Activated CD8-positive, alpha-beta memory T cell treated with anti-CD3 and anti-CD28 coated beads, Interleukin-2, amount 10 ng/mL, durations not matched to agents 7 days and 5 days (primary cell): ENCODE results near the gene FXYD1. TPM values are rescaled to one million over a fixed set of nuclear protein-coding genes. Genes with fewer than 3 reads are reported as not detected.
A peak's percentile ranks its signal among the peaks of the same experiment; 100 is the strongest.

Experiments used
- ATAC-seq: fragments of 150-1000 bp; cut with Tn5 transposase; one replicate; pipeline ENCODE4 v1.10.0; 2021; ENCODE audit warnings: moderate library complexity
- CTCF ChIA-PET: fragments of 350-600 bp; sonication (Branson Sonifier 250); formaldehyde crosslinking; loops from one replicate; lab custom pipeline; 2021; ENCODE audit warnings: antibody characterized with exemption; lab: Charles Lee
- DNase-seq: peaks from one replicate; pipeline ENCODE4 v3.0.0-alpha.2; 2020
- H3K27ac Mint-ChIP-seq: one replicate; pipeline ENCODE4 v1.8.0; 2021; ENCODE audit warnings: mild to moderate bottlenecking, mixed read lengths
- H3K27me3 Mint-ChIP-seq: one replicate; pipeline ENCODE4 v1.8.0; 2021; ENCODE audit warnings: mixed read lengths
- H3K36me3 Mint-ChIP-seq: one replicate; pipeline ENCODE4 v1.8.0; 2021; ENCODE audit warnings: mild to moderate bottlenecking, mixed read lengths
- H3K4me1 Mint-ChIP-seq: one replicate; pipeline ENCODE4 v1.8.0; 2021; ENCODE audit warnings: mixed read lengths
- H3K4me3 Mint-ChIP-seq: one replicate; pipeline ENCODE4 v1.8.0; 2021; ENCODE audit warnings: mild to moderate bottlenecking, moderate library complexity, mixed read lengths
- H3K9me3 Mint-ChIP-seq: one replicate; pipeline ENCODE4 v1.8.0; 2022; ENCODE audit warnings: low read depth, mixed read lengths
- total RNA-seq, 2 experiments: library from RNA; stranded (reverse); gene quantifications; one replicate each; pipeline ENCODE4 v1.2.3, GENCODE V29; 2021

FXYD1 gene
- total RNA-seq, 2 experiments from 2014 or later = 0.61 TPM; not detected in 1

- H3K4me1 Mint-ChIP-seq = peaks cover 3% of the 10 kb centered on the region
- H3K4me3 Mint-ChIP-seq = no peak overlapping the region
- ATAC-seq (no peak), DNase-seq (no peak)
- CTCF ChIA-PET = no interaction called here
- H3K27me3 Mint-ChIP-seq = no peaks in the 10 kb centered on the region
- no peaks in the 10 kb centered on the region for H3K9me3 Mint-ChIP-seq
- no peak overlapping the region for H3K27ac Mint-ChIP-seq
- H3K36me3 Mint-ChIP-seq = no peaks in the 10 kb centered on the region
These were observed 25.5 kb upstream of the FXYD1 start for GRCh38 chr19:35112995-35113688.

GRCh38 chr19:35114353-35115176, 24.1 kb upstream of the FXYD1 start:
- Mint-ChIP-seq H3K27me3 (no peaks in the 10 kb centered on the region), H3K36me3 (no peaks in the 10 kb centered on the region), H3K4me3 (no peak overlapping the region), H3K9me3 (no peaks in the 10 kb centered on the region), H3K27ac (no peak overlapping the region), H3K4me1 (peaks cover 3% of the 10 kb centered on the region)
- CTCF ChIA-PET = interaction anchor here (0.6 to 2.5 kb wide), 13 partner anchors 13 to 348 kb away, joined by 3 to 14 read pairs (median 3); partner anchors contain the start of gene LGI4
- DNase-seq (peak; percentile 65), ATAC-seq (peak; percentile 75)

- Mint-ChIP-seq H3K4me3 (no peak within 1 kb of the TSS), H3K27ac (no peak within 1 kb of the TSS), H3K4me1 (peaks cover 3% of the 10 kb centered on the region), H3K9me3 (no peaks in the 10 kb centered on the region), H3K27me3 (no peaks in the 10 kb centered on the region), H3K36me3 (no peaks in the 10 kb centered on the region)
- CTCF ChIA-PET = interaction anchor here (0.6 to 2.5 kb wide), 12 partner anchors 12 to 143 kb away, joined by 3 to 14 read pairs (median 3); partner anchors contain the start of gene LGI4
- DNase-seq (no peak), ATAC-seq (no peak)
These were observed 23.3 kb upstream of the FXYD1 start, which contains the start of gene FXYD3 for GRCh38 chr19:35115177-35115951. Gene FXYD3 (plus strand): TSS chr19:35115823. CDS start chr19:35119377, 3,554 bp downstream.

GRCh38 chr19:35116072-35116801, 22.4 kb upstream of the FXYD1 start:
- Mint-ChIP-seq H3K27me3 (no peaks in the 10 kb centered on the region), H3K4me1 (peaks cover 3% of the 10 kb centered on the region), H3K9me3 (no peaks in the 10 kb centered on the region), H3K27ac (no peak overlapping the region), H3K4me3 (no peak overlapping the region), H3K36me3 (no peaks in the 10 kb centered on the region)
- ATAC-seq (no peak), DNase-seq (no peak)
- CTCF ChIA-PET = interaction anchor here (1.4 to 3.5 kb wide), 6 partner anchors 19 to 72 kb away, joined by 3 to 14 read pairs (median 5); partner anchors contain the start of gene LGI4

GRCh38 chr19:35117116-35117515, 21.5 kb upstream of the FXYD1 start:
- Mint-ChIP-seq H3K9me3 (no peaks in the 10 kb centered on the region), H3K27ac (no peak overlapping the region), H3K36me3 (no peaks in the 10 kb centered on the region), H3K4me1 (peaks cover 3% of the 10 kb centered on the region), H3K4me3 (no peak overlapping the region), H3K27me3 (no peaks in the 10 kb centered on the region)
- no peak for ATAC-seq
- CTCF ChIA-PET = interaction anchor here (1.4 to 3.5 kb wide), 3 partner anchors 19 to 73 kb away, joined by 3 to 13 read pairs (median 6); partner anchors contain the start of gene LGI4
- no peak for DNase-seq

- H3K4me3 Mint-ChIP-seq = no peak overlapping the region
- no peaks in the 10 kb centered on the region for H3K36me3 Mint-ChIP-seq
- ATAC-seq (no peak), DNase-seq (no peak)
- CTCF ChIA-PET = interaction anchor here (1.4 to 3.5 kb wide), 3 partner anchors 18 to 73 kb away, joined by 3 to 13 read pairs (median 6); partner anchors contain the start of gene LGI4
- no peak overlapping the region for H3K27ac Mint-ChIP-seq
- no peaks in the 10 kb centered on the region for H3K9me3 Mint-ChIP-seq
- H3K4me1 Mint-ChIP-seq = peaks cover 3% of the 10 kb centered on the region
- no peaks in the 10 kb centered on the region for H3K27me3 Mint-ChIP-seq
These were observed 20.8 kb upstream of the FXYD1 start for GRCh38 chr19:35117799-35118198.

- DNase-seq (no peak), ATAC-seq (no peak)
- Mint-ChIP-seq H3K4me1 (peaks cover 3% of the 10 kb centered on the region), H3K27ac (no peak overlapping the region), H3K9me3 (no peaks in the 10 kb centered on the region), H3K27me3 (no peaks in the 10 kb centered on the region), H3K4me3 (no peak overlapping the region), H3K36me3 (no peaks in the 10 kb centered on the region)
- CTCF ChIA-PET = interaction anchor here (3.5 kb wide), 1 partner anchor 17 kb away, joined by 13 read pairs; the partner anchor contains the start of gene LGI4
These were observed 20.2 kb upstream of the FXYD1 start for GRCh38 chr19:35118268-35119020.

GRCh38 chr19:35119091-35119490, 19.5 kb upstream of the FXYD1 start:
- H3K27ac Mint-ChIP-seq = no peak overlapping the region
- H3K36me3 Mint-ChIP-seq = no peaks in the 10 kb centered on the region
- CTCF ChIA-PET = interaction anchor here (1.2 to 3.5 kb wide), 2 partner anchors 17 to 52 kb away, joined by 4 to 13 read pairs; partner anchors contain the start of gene LGI4
- no peak overlapping the region for H3K4me3 Mint-ChIP-seq
- H3K9me3 Mint-ChIP-seq = no peaks in the 10 kb centered on the region
- DNase-seq (no peak), ATAC-seq (no peak)
- H3K4me1 Mint-ChIP-seq = peaks cover 7% of the 10 kb centered on the region
- no peaks in the 10 kb centered on the region for H3K27me3 Mint-ChIP-seq

- DNase-seq (no peak), ATAC-seq (no peak)
- H3K9me3 Mint-ChIP-seq = no peaks in the 10 kb centered on the region
- H3K36me3 Mint-ChIP-seq = no peaks in the 10 kb centered on the region
- H3K4me1 Mint-ChIP-seq = peaks cover 10% of the 10 kb centered on the region
- H3K27me3 Mint-ChIP-seq = no peaks in the 10 kb centered on the region
- H3K4me3 Mint-ChIP-seq = no peak overlapping the region
- no peak overlapping the region for H3K27ac Mint-ChIP-seq
- CTCF ChIA-PET = interaction anchor here (1.2 to 3.5 kb wide), 2 partner anchors 16 to 53 kb away, joined by 4 to 13 read pairs; partner anchors contain the start of gene LGI4
These were observed 19.0 kb upstream of the FXYD1 start for GRCh38 chr19:35119578-35120155.

GRCh38 chr19:35120492-35120891, 18.1 kb upstream of the FXYD1 start:
- Mint-ChIP-seq H3K4me1 (peaks cover 12% of the 10 kb centered on the region), H3K27ac (no peak overlapping the region), H3K4me3 (no peak overlapping the region), H3K9me3 (no peaks in the 10 kb centered on the region), H3K36me3 (no peaks in the 10 kb centered on the region), H3K27me3 (no peaks in the 10 kb centered on the region)
- DNase-seq (no peak), ATAC-seq (no peak)
- CTCF ChIA-PET = interaction anchor here (1.2 kb wide), 1 partner anchor 54 kb away, joined by 4 read pairs; no protein-coding TSS in a partner anchor

- Mint-ChIP-seq H3K36me3 (no peaks in the 10 kb centered on the region), H3K9me3 (no peaks in the 10 kb centered on the region), H3K4me3 (no peak overlapping the region), H3K4me1 (peaks cover 12% of the 10 kb centered on the region), H3K27me3 (no peaks in the 10 kb centered on the region), H3K27ac (no peak overlapping the region)
- DNase-seq = no peak
- ATAC-seq = no peak
- CTCF ChIA-PET = no interaction called here
These were observed 17.7 kb upstream of the FXYD1 start for GRCh38 chr19:35120898-35121297.
